Right renal pelvis (tissue), 4 donors: Measurements from ENCODE around the gene POFUT2. TPM values are rescaled to one million over a fixed set of nuclear protein-coding genes. Genes with fewer than 3 reads are reported as not detected.
"Not testable (repeated sequence)": the region's sequence is repeated elsewhere in the genome, so short reads cannot be mapped to it uniquely, and the experiment has no call there.

Source experiments
- DNase-seq, 4 donors: peaks; one replicate each; pipeline ENCODE4 v3.0.0-alpha.2; 2013; ENCODE audit warnings: low read depth in 4 of 4, low spot score in 3 of 4, missing footprints in 1 of 4
- polyA plus RNA-seq, 4 donors: library from polyadenylated mRNA; unstranded; fragments of 120-200 nt; gene quantifications; one replicate each; pipeline ENCODE4 v1.2.1, GENCODE V29; 2013; ENCODE audit not compliant: insufficient read length in 4 of 4

POFUT2 gene
- polyA plus RNA-seq, 4 donors = 34.6 to 42.1 (median 35.3) TPM

DNA sequence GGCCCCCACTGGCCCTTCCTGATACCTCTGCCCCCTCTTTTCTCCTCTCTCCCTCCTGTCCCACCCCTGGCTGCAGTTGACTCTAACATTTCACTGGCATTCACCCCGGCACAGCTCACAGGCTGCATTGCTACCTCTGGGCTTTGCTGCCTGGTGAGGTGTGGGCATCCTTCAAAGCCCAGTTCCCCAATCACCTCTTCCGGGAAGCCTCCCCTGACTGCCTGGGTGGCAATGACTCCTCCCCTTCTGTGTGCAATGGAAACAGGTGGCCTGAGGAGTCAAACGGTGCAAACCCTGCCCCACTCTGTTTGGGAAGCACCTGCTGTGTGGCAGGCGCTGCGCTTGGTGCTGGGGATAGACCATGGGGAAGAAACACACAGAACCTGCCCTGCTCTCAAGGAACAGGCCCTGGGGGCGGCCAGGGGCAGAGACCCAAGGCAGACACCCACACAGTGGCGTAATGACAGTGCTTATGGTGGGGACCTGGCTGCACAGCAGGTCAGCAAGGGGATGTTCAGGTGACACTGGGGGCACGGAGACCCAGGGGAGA is 39.3 kb upstream of the POFUT2 start:
- DNase-seq = no peak

DNA sequence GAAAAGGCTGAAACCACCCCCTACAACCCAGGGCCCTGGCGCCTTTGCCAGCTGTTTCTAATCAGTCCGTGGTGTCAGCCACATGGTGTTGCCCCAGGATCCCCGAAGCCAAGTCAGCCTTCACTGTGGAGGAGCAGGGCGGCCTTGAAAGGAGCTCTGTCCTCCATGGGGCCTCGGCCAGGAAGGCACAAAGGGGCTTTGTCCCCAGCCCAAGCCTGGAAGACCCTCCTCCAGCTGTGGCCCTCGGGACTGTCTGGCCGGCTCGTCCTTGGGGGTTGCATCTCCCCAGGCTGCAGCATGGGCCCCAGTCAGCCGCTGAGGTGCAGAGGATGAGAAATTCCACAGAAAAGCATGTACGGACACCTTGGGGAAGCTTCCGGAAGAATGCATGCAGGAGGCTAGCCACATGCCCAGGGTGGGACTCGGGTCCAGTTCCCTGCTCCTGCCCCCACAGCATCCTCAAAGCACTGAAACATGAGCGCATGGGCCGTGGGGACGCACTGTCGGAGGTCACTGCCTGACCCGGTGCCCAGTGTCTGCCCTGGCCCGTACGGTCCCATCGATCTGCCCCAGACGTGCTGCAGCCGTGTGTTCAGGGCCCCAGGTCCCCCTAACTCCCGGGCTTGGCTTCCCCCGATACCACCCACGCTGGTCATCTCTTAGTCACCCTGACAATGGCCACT is 38.6 kb upstream of the POFUT2 start:
- no peak for DNase-seq

DNA sequence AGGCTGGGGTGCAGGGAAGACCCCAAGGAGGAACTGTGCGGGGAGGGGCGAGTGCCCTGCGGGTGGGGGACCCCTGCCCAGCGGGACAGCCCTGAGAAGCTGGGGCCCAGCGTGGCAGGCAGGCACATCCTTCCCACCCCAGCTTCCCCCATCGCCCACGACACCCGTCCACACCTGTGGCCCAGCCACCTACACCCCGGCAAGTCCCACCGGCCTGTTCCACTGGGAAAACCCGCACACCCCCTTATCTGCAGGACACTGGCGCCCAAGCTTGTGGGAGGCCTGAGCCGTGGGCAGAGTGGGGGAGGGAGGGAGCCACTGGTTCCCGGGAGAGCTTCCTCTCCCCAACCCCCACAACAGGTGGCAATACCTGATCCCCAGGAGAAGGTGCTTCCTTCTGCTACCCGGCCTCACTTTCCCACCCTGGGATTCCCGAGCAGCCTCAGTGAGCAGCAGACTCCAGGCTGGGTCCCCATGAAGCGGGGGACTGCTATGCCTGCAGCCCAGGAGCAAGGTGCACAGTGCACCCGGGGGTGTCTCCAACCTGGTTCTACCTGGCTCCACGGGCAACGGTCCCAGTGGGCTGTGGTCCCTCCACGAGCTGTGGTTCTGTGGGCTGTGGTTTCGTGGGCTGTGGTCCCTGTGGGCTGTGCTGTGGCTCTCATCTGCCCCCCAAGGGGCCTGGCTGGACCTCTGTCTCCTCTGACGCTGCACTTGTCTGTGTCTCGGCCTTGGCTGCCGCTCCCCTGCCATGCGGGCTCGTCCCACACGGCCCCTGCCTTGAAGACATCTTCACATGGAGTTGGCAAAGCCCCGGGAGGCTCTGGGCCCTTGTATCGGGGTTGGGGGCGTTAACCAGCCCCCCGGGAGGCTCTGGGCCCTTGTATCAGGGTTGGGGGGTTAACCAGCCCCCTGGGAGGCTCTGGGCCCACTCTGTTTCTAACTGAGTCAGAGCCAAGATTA is 37.8 kb upstream of the POFUT2 start:
- DNase-seq = no peak

DNA sequence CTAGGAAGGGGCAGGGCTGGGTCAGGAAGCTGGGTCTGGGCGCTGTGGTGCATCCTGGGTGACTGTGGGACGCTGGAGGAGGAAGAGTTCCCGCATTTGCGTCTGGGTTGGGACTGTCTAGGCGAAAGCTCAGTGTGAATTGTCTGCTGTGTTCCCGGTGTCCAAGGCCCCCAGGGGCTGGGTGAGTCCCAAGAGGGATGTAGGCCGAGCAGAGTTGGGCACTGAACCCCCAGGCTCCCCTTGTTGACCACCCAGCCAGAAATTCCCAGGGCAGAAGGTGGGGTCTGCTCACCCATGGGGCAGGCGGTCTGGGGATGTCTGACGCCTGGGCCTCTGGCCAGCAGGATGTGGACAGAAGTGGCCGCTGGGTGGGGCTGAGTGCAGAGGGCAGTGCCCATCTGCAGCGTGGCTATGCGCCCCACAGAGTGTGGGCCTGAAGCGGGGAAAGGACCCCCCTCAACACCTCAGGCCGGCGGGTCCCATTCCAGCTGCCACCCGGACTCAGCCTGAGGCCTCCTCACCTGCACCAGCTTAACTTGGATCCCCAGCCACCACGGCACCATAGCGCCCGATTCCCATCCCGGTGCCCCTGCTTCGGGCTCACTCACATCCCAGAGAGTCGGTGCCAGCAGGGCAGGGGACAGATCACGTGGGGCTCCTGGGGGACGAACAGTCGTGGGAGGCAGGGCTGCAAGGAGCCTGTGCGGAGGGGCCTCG is 37.0 kb upstream of the POFUT2 start:
- DNase-seq = no peak

DNA sequence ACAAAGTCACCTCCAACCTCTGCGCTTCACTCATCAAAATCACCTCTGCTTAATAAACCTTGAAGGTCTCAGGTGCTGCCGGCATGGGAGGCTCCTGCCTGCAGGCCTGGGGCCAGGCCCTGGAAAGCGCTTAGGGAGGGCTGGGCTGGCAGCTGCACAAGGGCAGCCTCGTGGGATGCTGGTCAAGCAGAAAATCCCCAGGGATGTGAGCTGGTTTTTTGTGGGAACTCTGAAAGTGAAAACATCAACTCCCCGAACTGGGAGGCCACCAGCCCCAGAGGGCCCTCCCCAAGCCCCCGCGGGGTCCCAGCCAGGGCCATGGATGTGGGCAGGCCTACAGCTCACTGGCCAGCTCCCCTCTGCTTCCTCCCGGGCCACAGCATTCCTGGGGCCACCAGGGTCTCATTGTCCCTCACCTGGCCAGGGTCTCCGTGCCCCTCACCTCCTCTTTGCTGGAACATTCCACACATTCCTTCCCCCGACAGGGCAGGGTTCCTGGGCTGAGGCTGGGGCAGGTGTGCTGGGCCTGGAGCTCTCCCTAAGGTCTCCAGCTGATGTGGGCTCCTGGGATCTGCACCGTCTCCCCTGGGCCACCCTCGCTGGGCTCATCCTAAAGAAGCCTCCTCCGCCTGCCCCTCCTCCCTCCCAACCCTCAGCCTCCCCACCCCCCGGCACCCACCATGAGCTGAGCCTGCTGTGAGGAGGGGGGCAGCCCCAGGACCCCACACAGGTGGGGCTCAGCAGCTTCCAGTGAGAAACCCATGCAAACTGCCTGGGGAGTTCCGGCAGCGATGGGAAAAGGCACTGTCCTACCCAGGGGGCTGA is 36.0 kb upstream of the POFUT2 start:
- DNase-seq = no peak

DNA sequence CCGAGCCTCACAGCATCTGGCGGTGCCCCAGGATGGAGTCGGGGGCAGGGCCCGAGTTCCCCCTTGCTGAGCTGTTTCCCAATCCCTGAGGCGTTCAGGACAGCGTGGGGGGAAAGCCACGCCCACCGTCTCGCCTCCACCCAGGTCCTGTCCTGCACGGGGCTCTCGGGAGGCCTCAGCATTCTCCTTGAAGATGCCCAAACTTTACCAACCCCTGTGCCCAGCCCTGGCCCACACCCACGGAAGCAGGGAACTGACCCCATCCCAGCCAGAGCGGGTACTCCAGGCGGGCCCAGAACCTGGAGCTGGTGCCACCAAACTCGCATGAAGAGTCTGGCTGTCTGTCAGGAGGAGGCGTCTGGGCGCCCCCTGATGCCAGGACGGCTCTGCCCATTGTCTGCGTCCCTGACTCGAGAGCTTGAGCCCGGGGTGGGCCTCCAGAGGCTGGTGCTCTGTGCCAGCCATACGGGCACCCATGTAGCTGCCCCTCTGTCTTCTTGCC is 35.3 kb upstream of the POFUT2 start:
- no peak for DNase-seq

DNA sequence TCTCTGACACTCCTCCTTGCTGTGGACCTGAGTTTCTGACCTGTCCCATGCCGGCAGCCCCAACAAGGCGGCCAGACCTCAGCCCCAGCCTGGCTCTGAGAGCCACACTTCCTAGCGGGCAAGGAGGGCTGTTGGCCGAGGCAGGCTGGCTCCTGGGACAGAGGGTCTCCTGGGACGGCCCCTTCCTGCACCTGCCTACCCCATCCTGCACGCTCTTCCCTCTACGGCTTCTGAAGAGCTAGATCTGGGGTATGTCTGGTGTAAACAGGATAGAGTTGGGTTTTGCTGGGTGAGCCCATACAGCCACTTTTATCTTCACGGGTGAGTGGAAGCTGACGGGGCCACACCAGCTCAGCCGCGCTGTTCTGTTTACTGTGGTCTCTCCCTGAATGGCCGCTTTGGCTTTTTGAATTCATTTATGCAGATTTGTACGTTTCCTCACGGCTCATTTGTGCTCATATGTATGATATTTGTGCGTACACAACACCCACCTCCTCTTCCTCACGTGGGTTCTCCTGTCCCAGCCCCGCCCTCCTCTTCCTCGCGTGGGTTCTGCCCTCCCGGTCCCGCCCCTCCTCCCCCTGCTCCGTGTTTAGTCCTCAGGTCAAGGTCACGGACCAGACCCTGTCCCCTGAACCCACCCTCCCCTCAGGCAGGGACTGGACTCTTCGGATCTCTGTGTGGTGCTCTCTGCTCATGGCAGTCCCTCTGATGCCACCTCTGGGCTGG is 34.7 kb upstream of the POFUT2 start:
- DNase-seq = no peak

DNA sequence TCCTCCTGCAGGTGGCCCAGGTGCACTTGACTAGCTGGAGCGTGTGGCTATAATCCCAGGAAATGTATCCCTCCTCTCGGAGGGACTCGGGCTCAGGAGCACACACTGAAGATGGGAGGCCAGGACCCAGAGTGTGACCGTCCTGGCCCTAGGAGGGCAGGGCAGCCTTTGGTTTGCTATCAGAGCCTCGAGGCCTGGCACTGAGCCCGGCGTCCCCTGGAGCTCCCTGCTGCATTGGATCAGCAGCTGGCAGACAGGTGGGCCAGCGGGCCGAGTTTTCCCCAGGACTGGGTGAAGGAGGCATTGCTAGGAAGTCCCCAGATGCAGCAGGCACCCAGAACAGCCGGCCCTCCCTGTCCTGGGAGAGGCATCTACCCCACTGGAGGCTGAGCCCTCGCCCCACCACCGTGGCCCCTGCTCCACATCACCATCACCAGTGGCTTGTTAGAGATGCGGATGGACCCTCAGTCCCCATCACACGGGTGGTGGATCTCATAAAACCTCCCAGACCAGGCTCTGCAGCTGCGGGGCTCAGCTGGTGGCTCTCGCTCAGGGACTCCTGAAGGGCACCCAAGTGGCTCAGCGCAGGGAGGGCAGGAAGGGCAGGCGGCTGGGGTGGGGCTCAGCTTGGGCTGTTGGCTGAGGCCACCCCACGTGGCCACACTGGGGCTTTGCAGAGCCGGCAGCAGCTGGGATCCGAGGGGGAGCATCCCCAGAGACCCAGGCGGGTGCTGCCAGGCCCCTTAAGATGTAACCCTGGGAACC is 32.7 kb upstream of the POFUT2 start:
- DNase-seq = no peak

DNA sequence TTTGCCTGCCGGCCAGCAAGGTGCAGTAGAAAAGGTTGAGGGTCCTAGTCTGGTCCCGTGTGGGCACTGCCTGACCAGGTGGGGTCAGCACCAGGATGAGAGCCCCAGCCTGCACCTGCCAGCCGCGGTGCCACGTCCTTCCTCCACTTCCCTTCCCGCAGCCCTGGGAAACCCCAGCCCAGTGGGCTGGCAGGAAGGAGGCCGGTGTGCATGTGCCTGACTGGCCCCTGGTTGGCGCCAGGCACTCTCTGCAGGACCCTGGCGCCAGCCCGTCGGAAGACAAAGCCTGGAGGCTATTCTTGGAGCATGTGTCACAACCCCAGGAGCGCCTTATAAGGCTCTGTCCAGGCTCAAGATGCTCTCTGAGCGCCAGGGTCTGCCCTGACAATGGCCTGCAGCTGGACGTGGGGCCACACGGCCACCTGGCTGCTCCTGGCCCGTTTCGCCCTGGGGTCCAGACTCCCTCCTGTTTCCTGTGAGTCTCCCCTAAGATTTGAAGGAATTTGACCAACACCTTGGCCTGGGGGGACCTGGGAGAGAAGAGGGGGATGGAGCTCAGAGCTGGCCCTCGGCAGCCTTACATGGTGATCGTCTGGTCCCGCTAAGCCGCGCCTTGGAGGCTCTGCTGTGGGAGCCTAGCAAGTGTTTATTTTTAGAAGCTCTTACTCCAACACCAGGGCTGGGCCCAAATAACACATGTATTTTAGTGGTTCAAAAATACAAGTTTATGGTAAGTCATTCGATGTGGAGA is 31.9 kb upstream of the POFUT2 start:
- DNase-seq = no peak

DNA sequence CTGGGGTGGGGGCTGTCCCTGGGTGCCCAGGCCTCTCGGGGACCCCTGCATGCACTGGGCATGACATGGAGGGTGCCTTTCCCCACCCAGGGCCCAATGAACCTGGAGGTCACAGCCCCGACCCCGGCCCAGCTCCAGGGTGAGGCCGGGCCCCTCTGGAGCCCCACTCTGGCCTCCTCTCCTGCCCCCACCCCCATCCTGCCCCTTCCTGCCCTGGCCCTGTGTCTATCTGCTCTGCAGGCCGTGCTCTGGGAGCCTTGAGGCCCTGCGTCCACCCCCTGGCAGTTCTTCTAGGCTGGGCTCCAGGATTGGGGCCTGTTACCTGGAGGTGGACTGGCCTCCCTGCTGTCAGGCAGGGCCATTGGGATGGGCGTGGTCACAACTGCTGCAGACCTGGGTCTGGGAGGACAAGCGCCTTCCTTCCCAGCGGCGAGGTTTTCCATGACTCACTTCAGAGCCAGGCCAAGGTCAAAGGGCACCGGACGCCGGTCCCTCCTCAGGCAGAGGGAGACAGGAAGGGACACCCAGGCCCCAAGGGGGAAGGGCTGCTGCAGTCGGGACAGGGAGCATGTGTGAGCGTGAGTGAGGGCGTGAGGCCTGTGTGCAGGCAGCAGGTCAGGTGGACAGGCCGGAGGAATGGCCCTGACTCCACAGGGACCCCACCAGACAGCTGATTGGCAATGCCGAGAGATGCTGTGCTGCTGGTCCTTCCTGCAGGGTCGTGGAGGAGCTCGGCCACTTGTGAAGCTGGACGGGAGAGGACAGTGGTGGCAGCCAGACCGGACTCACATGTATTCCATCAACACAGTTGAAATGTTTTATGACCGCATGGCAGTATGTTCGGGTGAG is 31.1 kb upstream of the POFUT2 start:
- no peak for DNase-seq

DNA sequence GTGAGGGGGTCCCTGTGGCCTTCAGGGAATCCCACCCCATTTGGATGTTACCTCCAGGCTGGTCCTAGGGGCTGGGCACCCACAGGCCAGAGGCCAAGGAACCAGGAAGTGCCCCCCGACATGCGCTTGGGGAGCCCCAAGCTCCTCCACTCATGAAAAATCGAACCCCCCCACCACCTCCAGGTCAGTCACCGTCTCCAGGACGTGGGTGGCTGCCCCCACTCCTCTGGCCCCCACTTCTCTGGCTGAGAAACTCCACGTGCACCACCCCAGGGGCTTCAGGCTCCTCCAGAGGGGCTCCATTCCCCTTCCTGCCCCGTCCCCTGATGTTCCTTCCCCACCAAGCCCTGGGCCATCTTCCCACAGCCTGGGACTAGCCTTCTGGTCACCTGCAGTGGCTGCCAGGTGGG is 30.5 kb upstream of the POFUT2 start:
- DNase-seq = no peak

DNA sequence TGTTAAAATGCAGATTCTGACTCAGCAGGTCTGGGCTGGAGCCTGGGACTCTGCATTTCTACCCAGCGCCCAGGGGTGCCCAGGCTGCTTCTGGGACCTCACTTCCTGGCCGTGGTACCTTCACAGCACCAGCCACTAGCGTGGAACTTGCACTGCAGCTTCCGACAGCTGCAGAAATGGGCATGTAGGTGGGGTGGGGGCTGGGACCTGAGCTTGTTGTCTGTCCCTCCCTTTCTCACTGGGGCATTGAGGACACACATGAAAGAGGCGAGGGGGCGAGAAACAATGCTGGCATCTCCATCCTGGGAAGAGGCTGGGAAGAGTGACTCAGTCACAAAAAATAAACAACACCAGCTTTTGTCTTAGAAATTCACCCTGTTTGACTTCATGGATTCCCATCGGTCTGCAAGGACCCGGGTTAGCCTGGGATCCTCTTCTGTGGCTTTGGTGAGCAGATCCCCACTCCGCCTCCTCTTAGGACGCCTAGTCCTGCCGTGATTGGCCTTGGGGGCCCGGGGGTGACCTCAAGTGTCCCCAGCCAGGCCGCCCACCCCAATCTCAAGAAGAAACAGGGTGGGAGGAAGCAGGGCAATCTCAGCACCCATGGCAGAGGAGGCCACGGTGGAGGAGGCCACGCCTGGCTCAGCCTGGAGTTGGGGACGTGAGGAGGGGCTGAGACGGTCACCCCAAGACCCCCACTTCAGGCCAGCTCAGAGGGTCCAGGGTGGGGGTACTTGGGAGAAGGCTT is 29.9 kb upstream of the POFUT2 start:
- no peak for DNase-seq

DNA sequence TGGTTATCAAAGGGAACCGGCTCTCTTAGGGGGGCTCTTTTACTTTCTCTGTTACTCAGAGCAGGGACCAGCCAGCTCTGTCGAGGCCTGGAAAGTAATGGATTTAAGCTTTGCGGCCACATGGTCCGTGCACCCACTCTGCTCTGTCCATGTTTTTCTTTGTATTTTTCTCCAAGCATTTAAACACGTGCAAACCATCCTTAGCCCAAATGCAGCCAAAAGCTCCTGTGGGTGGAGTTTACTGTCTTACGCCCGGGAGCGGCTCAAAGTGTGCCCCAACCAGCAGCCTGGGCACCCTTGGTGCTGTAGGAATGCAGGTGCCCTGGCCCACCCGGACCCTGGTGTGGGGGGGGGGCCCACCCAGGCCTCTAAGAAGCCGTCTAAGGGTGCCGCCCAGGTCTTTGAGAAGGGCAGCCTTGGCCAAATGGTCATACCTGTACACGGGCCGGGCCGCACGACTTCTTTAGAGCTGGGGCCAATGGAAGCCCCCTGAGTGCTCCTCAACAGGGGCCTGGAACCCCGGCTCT is 29.2 kb upstream of the POFUT2 start:
- DNase-seq = no peak

DNA sequence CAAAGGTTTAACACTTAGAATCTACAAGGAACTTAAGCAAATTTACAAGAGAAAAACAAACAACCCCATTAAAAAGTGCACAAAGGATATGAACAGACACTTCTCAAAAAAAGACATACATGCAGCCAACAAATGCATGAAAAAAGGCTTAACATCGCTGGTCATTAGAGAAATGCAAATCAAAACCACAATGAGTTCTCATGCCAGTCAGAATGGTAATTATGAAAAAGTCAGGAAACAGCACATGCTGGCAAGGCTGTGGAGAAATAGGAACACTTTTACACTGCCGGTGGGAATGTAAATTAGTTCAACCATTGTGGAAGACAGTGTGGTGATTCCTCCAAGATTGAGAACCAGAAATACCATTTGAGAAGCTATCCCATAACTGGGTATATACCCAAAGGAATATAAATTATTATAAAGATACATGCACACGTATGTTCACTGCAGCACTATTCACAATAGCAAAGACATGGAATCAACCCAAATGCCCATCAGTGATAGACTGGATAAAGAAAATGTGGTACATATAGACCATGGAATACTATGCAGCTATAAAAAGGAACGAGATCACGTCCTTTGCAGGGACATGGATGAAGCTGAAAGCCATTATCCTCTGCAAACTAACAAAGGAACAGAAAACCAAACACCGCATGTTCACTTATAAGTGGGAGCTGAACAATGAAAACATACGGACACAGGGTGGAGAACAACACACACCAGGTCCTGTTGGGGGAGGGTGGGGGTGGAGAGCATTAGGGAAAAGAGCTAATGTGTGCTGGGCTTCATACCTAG is 28.2 kb upstream of the POFUT2 start:
- not testable (repeated sequence) for DNase-seq

DNA sequence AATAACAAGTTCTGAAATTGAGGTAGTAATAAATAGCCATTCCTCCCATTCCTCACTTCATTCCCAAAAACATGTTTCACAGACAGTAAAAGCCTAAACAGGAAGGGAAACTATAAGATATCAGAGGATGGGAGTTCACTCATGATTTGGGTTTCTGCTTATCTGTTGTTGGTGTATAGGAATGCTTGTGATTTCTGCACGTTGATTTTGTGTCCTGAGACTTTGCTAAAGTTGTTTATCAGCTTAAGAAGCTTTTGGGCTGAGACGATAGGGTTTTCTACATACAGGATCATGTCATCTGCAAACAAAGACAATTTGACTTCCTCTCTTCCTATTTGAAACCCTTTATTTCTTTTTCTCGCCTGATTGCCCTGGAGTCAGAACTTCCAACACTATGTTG is 26.0 kb upstream of the POFUT2 start:
- no peak for DNase-seq
